K562 (cell line): Measurements from ENCODE around the gene DOCK6. TPM values are rescaled to one million over a fixed set of nuclear protein-coding genes. Genes with fewer than 3 reads are reported as not detected.

Source experiments
- BCL6 ChIP-seq: fragments of 250-450 bp; sonication (Bioruptor Pico); IDR thresholded peaks from 2 replicates; pipeline ENCODE4 v1.4.0; 2020
- CSDE1 ChIP-seq, 2 experiments: fragments of 450-650 bp; IDR thresholded peaks; 2 replicates each; pipeline ENCODE4 v1.6.1; 2016; ENCODE audit warnings: mild to moderate bottlenecking in 1 of 2
- ILF3 ChIP-seq: fragments of 450-650 bp; IDR thresholded peaks from 2 replicates; pipeline ENCODE4 v1.6.1; 2018; ENCODE audit warnings: antibody characterized with exemption, mild to moderate bottlenecking, moderate library complexity, borderline replicate concordance
- LEF1 ChIP-seq: fragments of 450-650 bp; IDR thresholded peaks from 2 replicates; pipeline ENCODE4 v1.6.1; 2016; ENCODE audit warnings: mild to moderate bottlenecking
- MECOM ChIP-seq: fragments of 250-450 bp; sonication (Bioruptor Pico); IDR thresholded peaks from 2 replicates; pipeline ENCODE4 v1.8.0; 2022; ENCODE audit warnings: inconsistent platforms
- RBM34 ChIP-seq: fragments of 200-400 bp; formaldehyde crosslinking; IDR thresholded peaks from 2 replicates; pipeline ENCODE4 v1.6.1; 2018; ENCODE audit warnings: low read length, borderline replicate concordance; ENCODE audit not compliant: insufficient read depth
- TOE1 ChIP-seq, 2 experiments: fragments of 450-650 bp in 1 of 2; sonication (generic) in 1 of 2; formaldehyde crosslinking in 1 of 2; IDR thresholded peaks; 2 replicates each; pipeline versions ENCODE4 v1.7.1 to v1.8.0; 2016 to 2022; ENCODE audit warnings: borderline replicate concordance in 2 of 2, mild to moderate bottlenecking in 2 of 2, antibody characterized with exemption in 1 of 2, inconsistent platforms in 1 of 2, low read depth in 1 of 2, missing genetic modification reagents in 1 of 2, moderate library complexity in 1 of 2
- ZNF592 ChIP-seq: fragments of 450-650 bp; IDR thresholded peaks from 2 replicates; pipeline ENCODE4 v1.6.1; 2017; ENCODE audit warnings: antibody characterized with exemption, mild to moderate bottlenecking
- polyA plus RNA-seq, 8 experiments: library from polyadenylated mRNA; depleted of rRNA in 4 of 8; stranded (reverse) in 5 of 8; unstranded in 3 of 8; fragments of >200 nt; fragmentation: Nextera tagmentation in 2 of 8; fragmentation: Illumina TruSeq in 1 of 8; extraction: Ambion mirVana in 2 of 8; extraction: Trizol in 1 of 8; gene quantifications; 2 replicates each; pipeline versions ENCODE4 v1.2.1 to v1.2.3, GENCODE V29; 2011 to 2014; ENCODE audit warnings: inconsistent platforms in 1 of 8, missing spikeins in 1 of 8
- total RNA-seq, 7 experiments: library from RNA; depleted of rRNA in 6 of 7; stranded (reverse); fragments of >200 nt in 6 of 7; fragmentation: Illumina TruSeq in 2 of 7; extraction: Trizol in 2 of 7; gene quantifications; 2 replicates each; pipeline versions ENCODE4 v1.2.1 to v1.2.3, GENCODE V29; 2011 to 2021; ENCODE audit warnings: low replicate concordance in 1 of 7
- TF ChIP-seq, protein P1 (sequence below): sonication (generic); formaldehyde crosslinking; IDR thresholded peaks from 2 replicates; pipeline ENCODE4 v1.8.1; 2022; ENCODE audit warnings: missing genetic modification reagents

Gene DOCK6
- total and polyA plus RNA-seq, 9 of the 15 experiments (the other 6 are each of a cell fraction or from before 2014, with no cell fraction given), result 0.35 to 19.3 (median 3.8) TPM

DNA sequence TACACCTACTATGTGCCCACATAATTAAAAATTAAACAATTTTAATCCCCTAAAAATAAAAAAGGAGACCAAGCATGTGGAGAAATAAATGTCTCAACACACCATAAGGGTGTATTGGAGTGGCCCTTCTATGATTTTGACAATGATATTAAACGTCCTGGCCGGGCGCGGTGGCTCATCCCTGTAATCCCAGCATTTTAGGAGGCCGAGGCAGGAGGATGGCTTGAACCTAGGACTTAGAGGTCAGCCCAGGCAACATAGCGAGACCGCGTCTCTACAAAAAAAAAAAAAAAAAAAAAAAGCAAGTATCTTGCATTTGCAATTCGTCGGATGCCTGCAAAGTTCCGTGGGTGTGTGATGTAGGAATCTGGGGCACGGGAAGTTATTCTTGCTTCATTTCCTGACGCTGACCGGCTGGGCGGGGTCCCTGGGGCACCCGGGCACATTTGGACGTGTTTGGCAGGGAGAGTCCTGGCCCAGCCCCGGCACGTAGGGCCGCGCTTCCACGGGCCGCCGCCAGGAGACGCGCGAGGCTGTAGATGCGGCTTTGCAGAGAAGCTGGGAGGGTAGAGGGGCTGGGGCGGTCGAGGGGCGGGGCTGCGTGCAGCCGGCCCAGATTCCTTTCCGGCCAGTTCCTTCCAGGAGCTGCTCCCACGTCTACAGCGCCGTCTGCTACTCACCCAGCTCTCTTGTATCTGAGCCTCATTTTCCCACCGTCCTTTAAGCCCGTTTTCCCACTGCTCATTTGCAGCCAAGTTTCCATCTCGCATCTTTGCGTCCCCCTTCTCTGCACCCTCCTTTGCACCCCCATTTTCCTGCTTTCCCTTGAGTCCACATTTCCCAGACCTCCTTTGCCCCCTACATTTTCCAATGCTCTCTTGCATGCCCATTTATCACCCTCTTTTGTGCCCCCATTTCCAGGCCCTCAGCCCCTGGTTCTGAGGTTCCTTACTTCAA, 31.4 kb upstream of the DOCK6 start (continued):
- TF ChIP-seq ZNF592 (no peak), LEF1 (no peak), CSDE1 (IDR thresholded peaks at IDR 0.05) (no peak), MECOM (CRISPR knock-in tag) (no peak), TOE1 (IDR thresholded peaks at IDR 0.05; ENCODE audit: borderline replicate concordance) (peak; percentile 56; the same call in 1 of the 2 replicates), TOE1 (CRISPR knock-in tag; IDR thresholded peaks at IDR 0.05; ENCODE audit: borderline replicate concordance, low read depth) (no peak), RBM34 (no peak), ILF3 (no peak), BCL6 (CRISPR knock-in tag) (no peak)
- TF ChIP-seq, protein P1, sequence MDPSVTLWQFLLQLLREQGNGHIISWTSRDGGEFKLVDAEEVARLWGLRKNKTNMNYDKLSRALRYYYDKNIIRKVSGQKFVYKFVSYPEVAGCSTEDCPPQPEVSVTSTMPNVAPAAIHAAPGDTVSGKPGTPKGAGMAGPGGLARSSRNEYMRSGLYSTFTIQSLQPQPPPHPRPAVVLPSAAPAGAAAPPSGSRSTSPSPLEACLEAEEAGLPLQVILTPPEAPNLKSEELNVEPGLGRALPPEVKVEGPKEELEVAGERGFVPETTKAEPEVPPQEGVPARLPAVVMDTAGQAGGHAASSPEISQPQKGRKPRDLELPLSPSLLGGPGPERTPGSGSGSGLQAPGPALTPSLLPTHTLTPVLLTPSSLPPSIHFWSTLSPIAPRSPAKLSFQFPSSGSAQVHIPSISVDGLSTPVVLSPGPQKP, result no peak
